ENCODE results near the gene ENTPD3. TPM values are rescaled to one million over a fixed set of nuclear protein-coding genes. Genes with fewer than 3 reads are reported as not detected.

Gene ENTPD3
- total and polyA plus RNA-seq, 2 donors (not counting 1 experiment from before 2014, with no cell fraction given) = not detected

DNA sequence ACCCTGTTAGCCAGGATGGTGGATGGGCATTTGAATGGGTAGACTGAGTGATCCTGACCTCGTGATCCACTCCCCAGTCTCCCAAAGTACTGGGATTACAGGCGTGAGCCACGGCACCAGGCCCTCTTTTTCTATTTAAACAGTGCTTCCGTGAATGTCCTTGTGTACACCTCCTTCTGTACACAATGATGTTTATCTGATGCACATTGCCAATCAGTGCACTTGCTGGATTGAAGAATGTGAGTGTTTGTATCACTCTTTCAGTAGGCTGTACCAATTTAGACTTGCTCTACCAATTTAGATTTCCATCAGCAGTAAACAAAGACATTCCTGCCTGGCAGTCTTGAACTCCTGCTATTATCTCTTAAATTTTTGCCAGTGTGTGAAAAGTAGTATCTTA lies 81.0 kb downstream of the ENTPD3 start:
- Mint-ChIP-seq H3K27me3 (no peaks in the 10 kb centered on the region), H3K27ac (no peak overlapping the region), H3K4me1 (no peaks in the 10 kb centered on the region), H3K9me3 (ENCODE audit: insufficient read depth) (no peaks in the 10 kb centered on the region), H3K4me3 (no peak overlapping the region)
- Histone ChIP-seq H4K20me1 (ENCODE audit: control insufficient read depth, insufficient read depth, low read length, poor library complexity, severe bottlenecking) (no peaks in the 10 kb centered on the region), H3K9me3 (ENCODE audit: control extremely low read depth in 1 of 3, control insufficient read depth in 2 of 3, insufficient read depth in 1 of 3, low read length in 2 of 3) (no peaks in the 10 kb centered on the region), H3K27ac (ENCODE audit: low read length in 2 of 2) (no peak overlapping the region), H3K9ac (ENCODE audit: low read length) (no peak overlapping the region), H3K4me2 (replicated peaks; ENCODE audit: low read depth, low read length, poor library complexity, severe bottlenecking) (no peak overlapping the region), H3K4me1 (ENCODE audit: control insufficient read depth in 2 of 2, insufficient read depth in 2 of 2, low read length in 2 of 2) (no peaks in the 10 kb centered on the region), H2AFZ (ENCODE audit: insufficient read depth, low read depth, low read length, poor library complexity, severe bottlenecking) (no peak overlapping the region), H3K27me3 (replicated peaks in 1 of 4; ENCODE audit: control extremely low read depth in 1 of 4, control insufficient read depth in 3 of 4, insufficient read depth in 4 of 4, low read length in 3 of 4) (no peaks in the 10 kb centered on the region), H3K79me2 (ENCODE audit: control insufficient read depth, insufficient read depth, low read length) (no peaks in the 10 kb centered on the region), H3K36me3 (replicated peaks in 1 of 2; ENCODE audit: control extremely low read depth in 1 of 2, control insufficient read depth in 1 of 2, extremely low read depth in 1 of 2, insufficient read depth in 2 of 2, low read length in 1 of 2) (peaks cover 12 to 26% of the 10 kb centered on the region in 2 experiments), H3K4me3 (ENCODE audit: control extremely low read depth in 1 of 5, extremely low read depth in 1 of 5, insufficient read depth in 1 of 5, low read depth in 2 of 5, low read length in 4 of 5) (no peak overlapping the region)
- TF ChIP-seq, protein P1, sequence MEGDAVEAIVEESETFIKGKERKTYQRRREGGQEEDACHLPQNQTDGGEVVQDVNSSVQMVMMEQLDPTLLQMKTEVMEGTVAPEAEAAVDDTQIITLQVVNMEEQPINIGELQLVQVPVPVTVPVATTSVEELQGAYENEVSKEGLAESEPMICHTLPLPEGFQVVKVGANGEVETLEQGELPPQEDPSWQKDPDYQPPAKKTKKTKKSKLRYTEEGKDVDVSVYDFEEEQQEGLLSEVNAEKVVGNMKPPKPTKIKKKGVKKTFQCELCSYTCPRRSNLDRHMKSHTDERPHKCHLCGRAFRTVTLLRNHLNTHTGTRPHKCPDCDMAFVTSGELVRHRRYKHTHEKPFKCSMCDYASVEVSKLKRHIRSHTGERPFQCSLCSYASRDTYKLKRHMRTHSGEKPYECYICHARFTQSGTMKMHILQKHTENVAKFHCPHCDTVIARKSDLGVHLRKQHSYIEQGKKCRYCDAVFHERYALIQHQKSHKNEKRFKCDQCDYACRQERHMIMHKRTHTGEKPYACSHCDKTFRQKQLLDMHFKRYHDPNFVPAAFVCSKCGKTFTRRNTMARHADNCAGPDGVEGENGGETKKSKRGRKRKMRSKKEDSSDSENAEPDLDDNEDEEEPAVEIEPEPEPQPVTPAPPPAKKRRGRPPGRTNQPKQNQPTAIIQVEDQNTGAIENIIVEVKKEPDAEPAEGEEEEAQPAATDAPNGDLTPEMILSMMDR (IDR thresholded peaks at IDR 0.05) = no peak
- no peak for TF ChIP-seq EZH2 (IDR thresholded peaks at IDR 0.05; ENCODE audit: borderline replicate concordance, insufficient read depth, low read depth, low read length, poor library complexity, severe bottlenecking)
- intact Hi-C loops (cut with micrococcal nuclease) = no loop called here
- CTCF ChIA-PET = interaction anchor here (0.6 kb wide), 1 partner anchor 38 kb away, joined by 3 read pairs; the partner anchor contains the start of gene ZNF620
- POLR2A ChIA-PET = no interaction called here
- ATAC-seq (ENCODE audit: low read depth) = no peak
- 100% methylated on average over 3 of the region's 4 CpGs for WGBS (ENCODE audit: insufficient coverage)
- DNase-seq = no peak

DNA sequence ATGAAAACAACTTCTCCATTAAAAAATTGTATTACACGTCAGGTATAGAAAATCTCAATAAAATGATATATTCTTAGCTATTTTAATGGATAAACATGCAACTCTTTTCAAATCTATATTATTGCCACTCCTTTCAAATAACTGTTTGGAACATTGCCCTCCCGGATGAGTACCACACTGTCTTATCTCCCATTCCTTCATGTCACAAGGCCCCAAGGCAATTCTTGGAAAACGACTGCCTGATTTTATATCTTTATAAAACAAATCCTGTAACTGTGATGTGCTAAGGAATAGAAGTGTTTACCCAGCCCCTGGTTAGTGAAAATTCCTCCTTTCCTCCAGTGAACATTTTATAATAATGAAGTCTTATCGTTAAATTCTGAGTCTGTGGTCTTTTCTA lies 83.7 kb downstream of the ENTPD3 start:
- Mint-ChIP-seq H3K27ac (no peak overlapping the region), H3K4me1 (no peaks in the 10 kb centered on the region), H3K27me3 (no peaks in the 10 kb centered on the region), H3K4me3 (no peak overlapping the region), H3K9me3 (ENCODE audit: insufficient read depth) (no peaks in the 10 kb centered on the region)
- H3K4me3 ChIP-seq (ENCODE audit: control extremely low read depth in 1 of 5, extremely low read depth in 1 of 5, insufficient read depth in 1 of 5, low read depth in 2 of 5, low read length in 4 of 5) = no peak overlapping the region
- TF ChIP-seq, protein P1 (IDR thresholded peaks at IDR 0.05) = no peak
- TF ChIP-seq EZH2 (IDR thresholded peaks at IDR 0.05; ENCODE audit: borderline replicate concordance, insufficient read depth, low read depth, low read length, poor library complexity, severe bottlenecking) = no peak
- H3K9ac ChIP-seq (ENCODE audit: low read length) = no peak overlapping the region
- no peaks in the 10 kb centered on the region for H3K79me2 ChIP-seq (ENCODE audit: control insufficient read depth, insufficient read depth, low read length)
- ChIA-PET POLR2A (no interaction called here), CTCF (interaction anchor here (0.7 kb wide), 1 partner anchor 14 kb away, joined by 4 read pairs; the partner anchor contains the start of gene RPL14)
- no peaks in the 10 kb centered on the region for H3K36me3 ChIP-seq (replicated peaks in 1 of 2; ENCODE audit: control extremely low read depth in 1 of 2, control insufficient read depth in 1 of 2, extremely low read depth in 1 of 2, insufficient read depth in 2 of 2, low read length in 1 of 2)
- ATAC-seq (ENCODE audit: low read depth) (no peak), DNase-seq (no peak)
- no peak overlapping the region for H3K4me2 ChIP-seq (replicated peaks; ENCODE audit: low read depth, low read length, poor library complexity, severe bottlenecking)
- intact Hi-C loops (cut with micrococcal nuclease) = no loop called here
- H3K27ac ChIP-seq (ENCODE audit: low read length in 2 of 2) = no peak overlapping the region
- no peaks in the 10 kb centered on the region for H3K9me3 ChIP-seq (ENCODE audit: control extremely low read depth in 1 of 3, control insufficient read depth in 2 of 3, insufficient read depth in 1 of 3, low read length in 2 of 3)
- no peaks in the 10 kb centered on the region for H3K27me3 ChIP-seq (replicated peaks in 1 of 4; ENCODE audit: control extremely low read depth in 1 of 4, control insufficient read depth in 3 of 4, insufficient read depth in 4 of 4, low read length in 3 of 4)
- no peak overlapping the region for H2AFZ ChIP-seq (ENCODE audit: insufficient read depth, low read depth, low read length, poor library complexity, severe bottlenecking)
- H4K20me1 ChIP-seq (ENCODE audit: control insufficient read depth, insufficient read depth, low read length, poor library complexity, severe bottlenecking) = no peaks in the 10 kb centered on the region
- no peaks in the 10 kb centered on the region for H3K4me1 ChIP-seq (ENCODE audit: control insufficient read depth in 2 of 2, insufficient read depth in 2 of 2, low read length in 2 of 2)
- WGBS (ENCODE audit: insufficient coverage) = 100% methylated on average over 1 of the region's 4 CpGs
